SK-N-SH (cell line): ENCODE results near the gene TBC1D1. TPM values are rescaled to one million over a fixed set of nuclear protein-coding genes. Genes with fewer than 3 reads are reported as not detected.

Source experiments
- CTCF ChIA-PET: fragments of 300-600, 350-600 bp; formaldehyde crosslinking; extraction: SDS; loops from one replicate; lab custom pipeline; 2021; lab: Yijun Ruan, JAX
- POLR2A ChIA-PET: fragments of 350-600 bp; sonication (Branson Sonifier 250); formaldehyde crosslinking; extraction: SDS; loops from one replicate; lab custom pipeline; 2020; ENCODE audit warnings: antibody characterized with exemption, inconsistent platforms; lab: Yijun Ruan, JAX
- DNase-seq: peaks from one replicate; pipeline ENCODE4 v3.0.0; 2012
- H2AFZ ChIP-seq: fragments of 200-600 bp; sonication (generic); 2 replicates; pipeline ENCODE4 v1.8.1; 2016; ENCODE audit warnings: antibody characterized with exemption, mild to moderate bottlenecking, low read depth
- H3F3A ChIP-seq: fragments of 200-600 bp; sonication (generic); replicated peaks from 2 replicates; pipeline ENCODE3; 2016; ENCODE audit warnings: antibody characterized with exemption, mild to moderate bottlenecking; ENCODE audit not compliant: insufficient read depth
- H3K27ac ChIP-seq, 2 experiments: fragments of 200-500 bp in 1 of 2; fragments of 200-600 bp in 1 of 2; sonication (Bioruptor generic) in 1 of 2; sonication (generic), shearing (Covaris generic) in 1 of 2; 2 replicates each; pipeline versions ENCODE4 v1.5.1 to v1.6.1; 2014 to 2016; ENCODE audit warnings: low read depth in 2 of 2, inconsistent platforms in 1 of 2, low read length in 1 of 2, mild to moderate bottlenecking in 1 of 2, mixed read lengths in 1 of 2
- H3K27me3 ChIP-seq: fragments of 200-600 bp; sonication (generic), shearing (Covaris generic); 2 replicates; pipeline ENCODE4 v1.6.1; 2016; ENCODE audit warnings: mixed run types; ENCODE audit not compliant: insufficient read depth
- H3K36me3 ChIP-seq, 2 experiments: fragments of 200-500 bp in 1 of 2; fragments of 200-600 bp in 1 of 2; sonication (Bioruptor generic) in 1 of 2; sonication (generic) in 1 of 2; replicated peaks in 1 of 2; 2 replicates each; pipeline versions ENCODE3 to v1.5.1; 2014 to 2016; ENCODE audit warnings: low read length in 1 of 2, mild to moderate bottlenecking in 1 of 2; ENCODE audit not compliant: insufficient read depth in 2 of 2, control insufficient read depth in 1 of 2
- H3K4me1 ChIP-seq, 2 experiments: fragments of 200-500 bp in 1 of 2; fragments of 200-600 bp in 1 of 2; sonication (Bioruptor generic) in 1 of 2; sonication (generic), shearing (Covaris generic) in 1 of 2; 2 replicates each; pipeline versions ENCODE4 v1.5.1 to v1.6.1; 2014 to 2016; ENCODE audit warnings: low read depth in 1 of 2, low read length in 1 of 2, mixed run types in 1 of 2; ENCODE audit not compliant: insufficient read depth in 2 of 2, control insufficient read depth in 1 of 2
- H3K4me2 ChIP-seq: fragments of 200-600 bp; sonication (generic), shearing (Covaris generic); 2 replicates; pipeline ENCODE4 v1.6.1; 2017; ENCODE audit warnings: mixed run types
- H3K4me3 ChIP-seq, 2 experiments: fragments of 200-500 bp in 1 of 2; fragments of 200-600 bp in 1 of 2; sonication (Bioruptor generic) in 1 of 2; sonication (generic), shearing (Covaris generic) in 1 of 2; 2 replicates each; pipeline versions ENCODE4 v1.5.1 to v1.8.1; 2014 to 2016; ENCODE audit warnings: low read depth in 2 of 2, inconsistent platforms in 1 of 2, low read length in 1 of 2, mild to moderate bottlenecking in 1 of 2, mixed read lengths in 1 of 2, moderate library complexity in 1 of 2
- H3K79me2 ChIP-seq: fragments of 200-600 bp; sonication (generic); 2 replicates; pipeline ENCODE4 v1.8.1; 2017; ENCODE audit warnings: mild to moderate bottlenecking; ENCODE audit not compliant: insufficient read depth
- H3K9ac ChIP-seq: fragments of 200-600 bp; sonication (generic); 2 replicates; pipeline ENCODE4 v1.6.1; 2017; ENCODE audit warnings: mixed run types
- H3K9me2 ChIP-seq: fragments of 200-600 bp; sonication (generic); 2 replicates; pipeline ENCODE4 v1.6.1; 2017; ENCODE audit warnings: mixed run types
- H3K9me3 ChIP-seq: fragments of 200-600 bp; sonication (generic); 2 replicates; pipeline ENCODE4 v1.6.1; 2017; ENCODE audit warnings: mixed run types, mild to moderate bottlenecking, moderate library complexity
- H4K20me1 ChIP-seq: fragments of 200-600 bp; sonication (generic); 2 replicates; pipeline ENCODE4 v1.6.1; 2017; ENCODE audit warnings: mild to moderate bottlenecking, mixed run types; ENCODE audit not compliant: insufficient read depth
- ELF1 ChIP-seq: IDR thresholded peaks from 2 replicates; pipeline ENCODE4 v1.4.0; 2012
- EP300 ChIP-seq, 2 experiments: IDR thresholded peaks; 2 replicates each; pipeline versions ENCODE4 v1.4.0 to v1.6.1; 2012; ENCODE audit warnings: borderline replicate concordance in 1 of 2, low read depth in 1 of 2, low read length in 1 of 2
- GATA2 ChIP-seq: sonication (generic); formaldehyde crosslinking; IDR thresholded peaks from 2 replicates; pipeline ENCODE4 v1.5.0; 2020; ENCODE audit warnings: mild to moderate bottlenecking, missing genetic modification reagents
- JUND ChIP-seq: IDR thresholded peaks from 2 replicates; pipeline ENCODE4 v1.4.0; 2012
- MEF2A ChIP-seq: IDR thresholded peaks from 2 replicates; pipeline ENCODE4 v1.4.0; 2012; ENCODE audit warnings: low read depth, borderline replicate concordance
- NRF1 ChIP-seq: IDR thresholded peaks from 2 replicates; pipeline ENCODE4 v1.6.1; 2012; ENCODE audit warnings: low read depth, mild to moderate bottlenecking, low read length
- RAD21 ChIP-seq: IDR thresholded peaks from 2 replicates; pipeline ENCODE4 v1.6.1; 2012; ENCODE audit warnings: mild to moderate bottlenecking, low read length
- RXRA ChIP-seq: IDR thresholded peaks from 2 replicates; pipeline ENCODE4 v1.4.0; 2012; ENCODE audit warnings: low read depth, mild to moderate bottlenecking, borderline replicate concordance
- SIN3A ChIP-seq: IDR thresholded peaks from 2 replicates; pipeline ENCODE4 v1.6.1; 2012; ENCODE audit warnings: low read depth, mild to moderate bottlenecking, low read length, moderate library complexity, borderline replicate concordance
- SMC3 ChIP-seq: IDR thresholded peaks from 2 replicates; pipeline ENCODE4 v1.6.1; 2012; ENCODE audit warnings: low read depth, low read length, improper control_type of control experiment
- TCF12 ChIP-seq: IDR thresholded peaks from 2 replicates; pipeline ENCODE4 v1.4.0; 2012
- TEAD4 ChIP-seq: IDR thresholded peaks from 2 replicates; pipeline ENCODE4 v1.4.0; 2012; ENCODE audit warnings: mild to moderate bottlenecking, borderline replicate concordance; ENCODE audit not compliant: insufficient read depth
- WGBS: methylation state at CpG from one replicate; pipeline ENCODE4 v1.1.6; 2017; ENCODE audit warnings: low lambda C conversion rate; 5-methylcytosine and 5-hydroxymethylcytosine counted together
- polyA plus RNA-seq, 3 experiments: library from polyadenylated mRNA; depleted of rRNA; stranded (reverse); fragments of >200 nt; gene quantifications; 2 replicates each; pipeline ENCODE4 v1.2.3, GENCODE V29; 2012
- TF ChIP-seq, protein P1 (sequence below): IDR thresholded peaks from 2 replicates; pipeline ENCODE4 v1.4.0; 2012; ENCODE audit warnings: low read depth, borderline replicate concordance
- TF ChIP-seq, protein P2 (sequence below): fragments of 150-350 bp; IDR thresholded peaks from 2 replicates; pipeline ENCODE4 v1.6.1; 2016; ENCODE audit warnings: mild to moderate bottlenecking, low read depth, low read length
- TF ChIP-seq, protein P3 (sequence below): IDR thresholded peaks from 2 replicates; pipeline ENCODE4; 2012
- TF ChIP-seq, protein P4 (sequence below): IDR thresholded peaks from 2 replicates; pipeline ENCODE4 v1.6.1; 2012; ENCODE audit warnings: mild to moderate bottlenecking, low read depth, low read length, moderate library complexity
- TF ChIP-seq, protein P5 (sequence below): IDR thresholded peaks from 2 replicates; pipeline ENCODE4 v1.4.0; 2012; ENCODE audit warnings: low read depth

The TBC1D1 gene
- polyA plus RNA-seq, 1 of the 3 experiments (the other 2 are of a cell fraction): 29.8 TPM

DNA sequence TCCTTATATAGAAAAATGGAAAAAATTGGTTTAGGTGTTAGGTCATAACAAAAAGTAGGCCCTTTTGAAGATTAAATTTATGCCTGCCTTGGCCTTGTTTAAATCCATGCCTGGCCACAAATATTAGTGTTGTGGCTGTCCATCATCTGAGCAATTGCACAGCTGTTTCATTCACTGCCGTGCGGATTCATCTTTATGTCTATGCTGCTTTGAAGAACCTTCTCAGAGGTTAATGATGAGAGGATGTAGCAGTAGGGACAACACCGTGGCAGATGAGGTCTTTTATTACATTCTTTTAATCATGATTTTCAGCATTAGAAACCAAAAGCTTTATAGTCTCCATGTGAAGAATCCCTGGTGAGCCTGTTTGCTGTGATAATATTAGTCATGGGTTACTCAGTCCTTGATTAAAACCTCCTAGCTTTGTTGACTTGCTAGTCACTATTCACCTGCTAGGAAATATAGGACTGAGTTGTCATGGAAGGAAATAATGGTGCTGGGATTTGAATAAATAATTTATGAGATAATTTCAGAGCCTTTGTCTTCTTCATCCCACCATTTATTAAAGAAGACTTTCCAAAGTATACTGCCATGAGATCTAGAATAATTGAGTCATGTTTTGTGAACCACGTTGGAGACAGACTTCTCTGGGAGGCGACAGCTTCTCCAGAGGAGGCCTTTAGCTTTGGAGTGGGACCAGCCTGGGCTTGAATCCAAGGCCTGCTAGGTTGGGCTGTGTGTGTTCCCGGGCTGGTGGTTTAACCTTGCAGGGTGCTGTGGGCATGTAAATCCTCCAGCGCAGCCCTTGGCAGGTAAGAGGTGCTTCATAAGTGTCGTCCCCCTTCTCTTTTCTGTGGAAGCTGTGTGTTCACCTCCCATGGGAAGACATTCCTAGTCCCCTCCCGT lies 122.8 kb downstream of the TBC1D1 start:
- Histone ChIP-seq H4K20me1 (no peaks in the 10 kb centered on the region; the same call in 1 of the 2 replicates), H3K27ac (no peak overlapping the region)

More for the DNA sequence above, 122.8 kb downstream of the TBC1D1 start:
- H3K79me2 ChIP-seq: no peaks in the 10 kb centered on the region; the same call in 1 of the 2 replicates
- H3K27me3 ChIP-seq: no peaks in the 10 kb centered on the region
- H3K36me3 ChIP-seq: peaks cover 3 to 7% of the 10 kb centered on the region in 2 experiments
- no peak overlapping the region for H3K4me2 ChIP-seq
- no peak overlapping the region for H3K9ac ChIP-seq
- ChIA-PET POLR2A (no interaction called here), CTCF (no interaction called here)
- no peaks in the 10 kb centered on the region for H3K9me2 ChIP-seq
- no peak overlapping the region for H3K4me3 ChIP-seq
- 99% methylated on average over 7 of the region's 9 CpGs for WGBS
- TF ChIP-seq JUND (no peak), MEF2A (no peak), SIN3A (no peak), SMC3 (no peak), NRF1 (no peak), TCF12 (no peak), ELF1 (no peak), GATA2 (no peak), RAD21 (no peak), RXRA (no peak), TEAD4 (no peak), EP300 (IDR thresholded peaks at IDR 0.05; ENCODE audit: borderline replicate concordance in 1 of 2, low read depth in 1 of 2, low read length in 1 of 2) (no peak)
- TF ChIP-seq, protein P1, sequence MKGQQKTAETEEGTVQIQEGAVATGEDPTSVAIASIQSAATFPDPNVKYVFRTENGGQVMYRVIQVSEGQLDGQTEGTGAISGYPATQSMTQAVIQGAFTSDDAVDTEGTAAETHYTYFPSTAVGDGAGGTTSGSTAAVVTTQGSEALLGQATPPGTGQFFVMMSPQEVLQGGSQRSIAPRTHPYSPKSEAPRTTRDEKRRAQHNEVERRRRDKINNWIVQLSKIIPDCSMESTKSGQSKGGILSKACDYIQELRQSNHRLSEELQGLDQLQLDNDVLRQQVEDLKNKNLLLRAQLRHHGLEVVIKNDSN: no peak
- TF ChIP-seq, protein P2, sequence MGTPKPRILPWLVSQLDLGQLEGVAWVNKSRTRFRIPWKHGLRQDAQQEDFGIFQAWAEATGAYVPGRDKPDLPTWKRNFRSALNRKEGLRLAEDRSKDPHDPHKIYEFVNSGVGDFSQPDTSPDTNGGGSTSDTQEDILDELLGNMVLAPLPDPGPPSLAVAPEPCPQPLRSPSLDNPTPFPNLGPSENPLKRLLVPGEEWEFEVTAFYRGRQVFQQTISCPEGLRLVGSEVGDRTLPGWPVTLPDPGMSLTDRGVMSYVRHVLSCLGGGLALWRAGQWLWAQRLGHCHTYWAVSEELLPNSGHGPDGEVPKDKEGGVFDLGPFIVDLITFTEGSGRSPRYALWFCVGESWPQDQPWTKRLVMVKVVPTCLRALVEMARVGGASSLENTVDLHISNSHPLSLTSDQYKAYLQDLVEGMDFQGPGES: no peak
- TF ChIP-seq, protein P3, sequence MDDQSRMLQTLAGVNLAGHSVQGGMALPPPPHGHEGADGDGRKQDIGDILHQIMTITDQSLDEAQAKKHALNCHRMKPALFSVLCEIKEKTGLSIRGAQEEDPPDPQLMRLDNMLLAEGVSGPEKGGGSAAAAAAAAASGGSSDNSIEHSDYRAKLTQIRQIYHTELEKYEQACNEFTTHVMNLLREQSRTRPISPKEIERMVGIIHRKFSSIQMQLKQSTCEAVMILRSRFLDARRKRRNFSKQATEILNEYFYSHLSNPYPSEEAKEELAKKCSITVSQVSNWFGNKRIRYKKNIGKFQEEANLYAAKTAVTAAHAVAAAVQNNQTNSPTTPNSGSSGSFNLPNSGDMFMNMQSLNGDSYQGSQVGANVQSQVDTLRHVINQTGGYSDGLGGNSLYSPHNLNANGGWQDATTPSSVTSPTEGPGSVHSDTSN: no peak
- TF ChIP-seq, protein P4, sequence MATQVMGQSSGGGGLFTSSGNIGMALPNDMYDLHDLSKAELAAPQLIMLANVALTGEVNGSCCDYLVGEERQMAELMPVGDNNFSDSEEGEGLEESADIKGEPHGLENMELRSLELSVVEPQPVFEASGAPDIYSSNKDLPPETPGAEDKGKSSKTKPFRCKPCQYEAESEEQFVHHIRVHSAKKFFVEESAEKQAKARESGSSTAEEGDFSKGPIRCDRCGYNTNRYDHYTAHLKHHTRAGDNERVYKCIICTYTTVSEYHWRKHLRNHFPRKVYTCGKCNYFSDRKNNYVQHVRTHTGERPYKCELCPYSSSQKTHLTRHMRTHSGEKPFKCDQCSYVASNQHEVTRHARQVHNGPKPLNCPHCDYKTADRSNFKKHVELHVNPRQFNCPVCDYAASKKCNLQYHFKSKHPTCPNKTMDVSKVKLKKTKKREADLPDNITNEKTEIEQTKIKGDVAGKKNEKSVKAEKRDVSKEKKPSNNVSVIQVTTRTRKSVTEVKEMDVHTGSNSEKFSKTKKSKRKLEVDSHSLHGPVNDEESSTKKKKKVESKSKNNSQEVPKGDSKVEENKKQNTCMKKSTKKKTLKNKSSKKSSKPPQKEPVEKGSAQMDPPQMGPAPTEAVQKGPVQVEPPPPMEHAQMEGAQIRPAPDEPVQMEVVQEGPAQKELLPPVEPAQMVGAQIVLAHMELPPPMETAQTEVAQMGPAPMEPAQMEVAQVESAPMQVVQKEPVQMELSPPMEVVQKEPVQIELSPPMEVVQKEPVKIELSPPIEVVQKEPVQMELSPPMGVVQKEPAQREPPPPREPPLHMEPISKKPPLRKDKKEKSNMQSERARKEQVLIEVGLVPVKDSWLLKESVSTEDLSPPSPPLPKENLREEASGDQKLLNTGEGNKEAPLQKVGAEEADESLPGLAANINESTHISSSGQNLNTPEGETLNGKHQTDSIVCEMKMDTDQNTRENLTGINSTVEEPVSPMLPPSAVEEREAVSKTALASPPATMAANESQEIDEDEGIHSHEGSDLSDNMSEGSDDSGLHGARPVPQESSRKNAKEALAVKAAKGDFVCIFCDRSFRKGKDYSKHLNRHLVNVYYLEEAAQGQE: no peak
- TF ChIP-seq, protein P5, sequence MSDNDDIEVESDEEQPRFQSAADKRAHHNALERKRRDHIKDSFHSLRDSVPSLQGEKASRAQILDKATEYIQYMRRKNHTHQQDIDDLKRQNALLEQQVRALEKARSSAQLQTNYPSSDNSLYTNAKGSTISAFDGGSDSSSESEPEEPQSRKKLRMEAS: no peak
- H3K4me1 ChIP-seq: peaks cover 0 to 9% of the 10 kb centered on the region in 2 experiments; a peak in 1 of 4 replicates
- DNase-seq: no peak
- no peaks in the 10 kb centered on the region for H3F3A ChIP-seq
- no peaks in the 10 kb centered on the region for H3K9me3 ChIP-seq
- H2AFZ ChIP-seq: no peak overlapping the region
